ENCODE results near the gene TRMT61B. TPM values are rescaled to one million over a fixed set of nuclear protein-coding genes. Genes with fewer than 3 reads are reported as not detected.

Gene TRMT61B
- total RNA-seq, 1 experiment from 2014 or later, result 24.0 TPM

DNA sequence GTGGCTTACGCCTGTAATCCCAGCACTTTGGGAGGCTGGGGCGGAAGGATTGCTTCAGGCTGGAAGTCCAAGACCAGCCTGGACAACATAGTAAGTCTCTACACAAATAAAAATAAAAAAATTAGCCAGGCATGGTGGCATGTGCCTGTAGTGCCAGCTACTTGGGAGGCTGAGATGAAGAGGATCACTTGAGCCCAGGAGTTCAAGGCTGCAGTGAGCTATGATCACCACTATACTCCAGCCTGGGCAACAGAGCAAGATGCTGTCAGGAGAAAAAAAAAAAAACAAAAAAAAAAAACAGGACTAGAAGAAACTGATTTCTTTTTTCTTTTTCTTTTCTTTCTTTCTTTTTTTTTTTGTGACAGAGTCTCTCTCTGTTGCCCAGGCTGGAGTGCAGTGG is 45.9 kb downstream of the TRMT61B start (continued):
- TF ChIP-seq, protein P1, sequence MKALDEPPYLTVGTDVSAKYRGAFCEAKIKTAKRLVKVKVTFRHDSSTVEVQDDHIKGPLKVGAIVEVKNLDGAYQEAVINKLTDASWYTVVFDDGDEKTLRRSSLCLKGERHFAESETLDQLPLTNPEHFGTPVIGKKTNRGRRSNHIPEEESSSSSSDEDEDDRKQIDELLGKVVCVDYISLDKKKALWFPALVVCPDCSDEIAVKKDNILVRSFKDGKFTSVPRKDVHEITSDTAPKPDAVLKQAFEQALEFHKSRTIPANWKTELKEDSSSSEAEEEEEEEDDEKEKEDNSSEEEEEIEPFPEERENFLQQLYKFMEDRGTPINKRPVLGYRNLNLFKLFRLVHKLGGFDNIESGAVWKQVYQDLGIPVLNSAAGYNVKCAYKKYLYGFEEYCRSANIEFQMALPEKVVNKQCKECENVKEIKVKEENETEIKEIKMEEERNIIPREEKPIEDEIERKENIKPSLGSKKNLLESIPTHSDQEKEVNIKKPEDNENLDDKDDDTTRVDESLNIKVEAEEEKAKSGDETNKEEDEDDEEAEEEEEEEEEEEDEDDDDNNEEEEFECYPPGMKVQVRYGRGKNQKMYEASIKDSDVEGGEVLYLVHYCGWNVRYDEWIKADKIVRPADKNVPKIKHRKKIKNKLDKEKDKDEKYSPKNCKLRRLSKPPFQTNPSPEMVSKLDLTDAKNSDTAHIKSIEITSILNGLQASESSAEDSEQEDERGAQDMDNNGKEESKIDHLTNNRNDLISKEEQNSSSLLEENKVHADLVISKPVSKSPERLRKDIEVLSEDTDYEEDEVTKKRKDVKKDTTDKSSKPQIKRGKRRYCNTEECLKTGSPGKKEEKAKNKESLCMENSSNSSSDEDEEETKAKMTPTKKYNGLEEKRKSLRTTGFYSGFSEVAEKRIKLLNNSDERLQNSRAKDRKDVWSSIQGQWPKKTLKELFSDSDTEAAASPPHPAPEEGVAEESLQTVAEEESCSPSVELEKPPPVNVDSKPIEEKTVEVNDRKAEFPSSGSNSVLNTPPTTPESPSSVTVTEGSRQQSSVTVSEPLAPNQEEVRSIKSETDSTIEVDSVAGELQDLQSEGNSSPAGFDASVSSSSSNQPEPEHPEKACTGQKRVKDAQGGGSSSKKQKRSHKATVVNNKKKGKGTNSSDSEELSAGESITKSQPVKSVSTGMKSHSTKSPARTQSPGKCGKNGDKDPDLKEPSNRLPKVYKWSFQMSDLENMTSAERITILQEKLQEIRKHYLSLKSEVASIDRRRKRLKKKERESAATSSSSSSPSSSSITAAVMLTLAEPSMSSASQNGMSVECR (CRISPR knock-in tag; IDR thresholded peaks at IDR 0.05; ENCODE audit: borderline replicate concordance), result no peak
- TF ChIP-seq SMAD3 (CRISPR knock-in tag; IDR thresholded peaks at IDR 0.05; ENCODE audit: borderline replicate concordance), result no peak
- TF ChIP-seq EMX1 (CRISPR knock-in tag; IDR thresholded peaks at IDR 0.05), result no peak
- no peak for TF ChIP-seq MXD4 (CRISPR knock-in tag; IDR thresholded peaks at IDR 0.05; ENCODE audit: borderline replicate concordance)
- TF ChIP-seq, protein P2, sequence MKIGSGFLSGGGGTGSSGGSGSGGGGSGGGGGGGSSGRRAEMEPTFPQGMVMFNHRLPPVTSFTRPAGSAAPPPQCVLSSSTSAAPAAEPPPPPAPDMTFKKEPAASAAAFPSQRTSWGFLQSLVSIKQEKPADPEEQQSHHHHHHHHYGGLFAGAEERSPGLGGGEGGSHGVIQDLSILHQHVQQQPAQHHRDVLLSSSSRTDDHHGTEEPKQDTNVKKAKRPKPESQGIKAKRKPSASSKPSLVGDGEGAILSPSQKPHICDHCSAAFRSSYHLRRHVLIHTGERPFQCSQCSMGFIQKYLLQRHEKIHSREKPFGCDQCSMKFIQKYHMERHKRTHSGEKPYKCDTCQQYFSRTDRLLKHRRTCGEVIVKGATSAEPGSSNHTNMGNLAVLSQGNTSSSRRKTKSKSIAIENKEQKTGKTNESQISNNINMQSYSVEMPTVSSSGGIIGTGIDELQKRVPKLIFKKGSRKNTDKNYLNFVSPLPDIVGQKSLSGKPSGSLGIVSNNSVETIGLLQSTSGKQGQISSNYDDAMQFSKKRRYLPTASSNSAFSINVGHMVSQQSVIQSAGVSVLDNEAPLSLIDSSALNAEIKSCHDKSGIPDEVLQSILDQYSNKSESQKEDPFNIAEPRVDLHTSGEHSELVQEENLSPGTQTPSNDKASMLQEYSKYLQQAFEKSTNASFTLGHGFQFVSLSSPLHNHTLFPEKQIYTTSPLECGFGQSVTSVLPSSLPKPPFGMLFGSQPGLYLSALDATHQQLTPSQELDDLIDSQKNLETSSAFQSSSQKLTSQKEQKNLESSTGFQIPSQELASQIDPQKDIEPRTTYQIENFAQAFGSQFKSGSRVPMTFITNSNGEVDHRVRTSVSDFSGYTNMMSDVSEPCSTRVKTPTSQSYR (CRISPR knock-in tag; IDR thresholded peaks at IDR 0.05), result no peak
- TF ChIP-seq ZNF396 (CRISPR knock-in tag; IDR thresholded peaks at IDR 0.05; ENCODE audit: borderline replicate concordance), result no peak
- TF ChIP-seq, protein P3, sequence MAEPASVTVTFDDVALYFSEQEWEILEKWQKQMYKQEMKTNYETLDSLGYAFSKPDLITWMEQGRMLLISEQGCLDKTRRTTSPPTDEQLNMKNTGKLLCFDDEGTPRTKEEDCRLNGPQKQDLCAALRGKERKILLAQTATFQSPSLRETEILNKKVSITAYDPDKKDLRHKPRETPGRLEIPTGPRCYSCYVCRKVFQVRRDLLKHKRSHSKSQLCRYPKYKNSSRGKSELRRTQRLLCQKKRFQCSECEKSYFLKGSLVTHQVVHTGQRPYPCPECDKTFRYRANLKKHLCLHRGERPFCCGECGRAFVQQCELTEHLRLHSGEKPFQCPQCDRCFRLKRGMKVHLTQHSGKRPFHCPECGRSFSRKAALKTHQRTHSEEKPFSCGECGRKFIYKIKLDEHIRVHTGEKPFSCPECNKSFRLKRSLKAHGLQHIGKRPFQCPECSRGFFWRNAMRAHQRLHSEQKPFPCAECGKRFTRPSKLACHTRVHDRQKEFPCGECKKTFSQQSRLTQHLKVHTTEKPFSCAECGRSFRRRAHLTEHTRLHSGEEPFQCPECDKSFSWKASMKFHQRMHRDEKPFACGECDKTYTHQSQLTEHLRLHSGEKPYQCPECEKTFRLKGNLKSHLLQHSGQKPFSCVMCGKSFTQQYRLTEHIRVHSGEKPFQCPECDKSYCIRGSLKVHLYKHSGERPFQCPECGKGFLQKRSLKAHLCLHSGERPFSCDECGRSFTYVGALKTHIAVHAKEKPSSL (CRISPR knock-in tag; conservative IDR thresholded peaks at IDR 0.05), result no peak
- no peak for TF ChIP-seq NR2C2 (CRISPR knock-in tag; IDR thresholded peaks at IDR 0.05)
- no peak for TF ChIP-seq SMAD4 (CRISPR knock-in tag; IDR thresholded peaks at IDR 0.05)
- TF ChIP-seq, protein P4, sequence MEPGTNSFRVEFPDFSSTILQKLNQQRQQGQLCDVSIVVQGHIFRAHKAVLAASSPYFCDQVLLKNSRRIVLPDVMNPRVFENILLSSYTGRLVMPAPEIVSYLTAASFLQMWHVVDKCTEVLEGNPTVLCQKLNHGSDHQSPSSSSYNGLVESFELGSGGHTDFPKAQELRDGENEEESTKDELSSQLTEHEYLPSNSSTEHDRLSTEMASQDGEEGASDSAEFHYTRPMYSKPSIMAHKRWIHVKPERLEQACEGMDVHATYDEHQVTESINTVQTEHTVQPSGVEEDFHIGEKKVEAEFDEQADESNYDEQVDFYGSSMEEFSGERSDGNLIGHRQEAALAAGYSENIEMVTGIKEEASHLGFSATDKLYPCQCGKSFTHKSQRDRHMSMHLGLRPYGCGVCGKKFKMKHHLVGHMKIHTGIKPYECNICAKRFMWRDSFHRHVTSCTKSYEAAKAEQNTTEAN (CRISPR knock-in tag; IDR thresholded peaks at IDR 0.05), result no peak

DNA sequence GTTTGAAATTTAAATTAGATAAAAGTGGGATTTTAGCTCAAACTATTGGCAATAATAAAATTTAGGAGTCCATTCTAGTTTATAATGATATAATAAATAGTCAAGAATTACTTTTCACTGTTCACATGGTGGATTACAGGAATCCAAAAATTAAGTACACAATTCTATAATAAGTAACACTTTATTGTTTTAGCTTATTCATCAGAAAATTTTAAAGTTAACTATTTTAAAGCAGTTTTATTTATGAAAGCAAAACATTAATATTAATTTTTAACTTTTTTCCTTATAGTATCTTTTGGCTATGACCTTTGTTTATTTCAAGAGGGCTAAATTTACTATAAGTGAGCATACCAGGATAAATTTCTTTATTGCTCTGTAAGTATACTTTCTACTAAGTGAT is 48.1 kb downstream of the TRMT61B start:
- Mint-ChIP-seq H3K4me1 (no peaks in the 10 kb centered on the region), H3K27me3 (ENCODE audit: low read depth) (no peaks in the 10 kb centered on the region), H3K4me3 (no peak overlapping the region), H3K27ac (no peak overlapping the region), H3K9me3 (no peaks in the 10 kb centered on the region), H3K36me3 (no peaks in the 10 kb centered on the region)
- no peak for ATAC-seq
- TF ChIP-seq MYBL2 (CRISPR knock-in tag; IDR thresholded peaks at IDR 0.05) (no peak), RORB (CRISPR knock-in tag; IDR thresholded peaks at IDR 0.05) (no peak), CREB1 (CRISPR knock-in tag; IDR thresholded peaks at IDR 0.05) (no peak), ZNF416 (CRISPR knock-in tag; IDR thresholded peaks at IDR 0.05) (no peak), SMAD3 (CRISPR knock-in tag; IDR thresholded peaks at IDR 0.05; ENCODE audit: borderline replicate concordance) (no peak), ZNF263 (CRISPR knock-in tag; IDR thresholded peaks at IDR 0.05; ENCODE audit: low read depth) (no peak)
- TF ChIP-seq, protein P5, sequence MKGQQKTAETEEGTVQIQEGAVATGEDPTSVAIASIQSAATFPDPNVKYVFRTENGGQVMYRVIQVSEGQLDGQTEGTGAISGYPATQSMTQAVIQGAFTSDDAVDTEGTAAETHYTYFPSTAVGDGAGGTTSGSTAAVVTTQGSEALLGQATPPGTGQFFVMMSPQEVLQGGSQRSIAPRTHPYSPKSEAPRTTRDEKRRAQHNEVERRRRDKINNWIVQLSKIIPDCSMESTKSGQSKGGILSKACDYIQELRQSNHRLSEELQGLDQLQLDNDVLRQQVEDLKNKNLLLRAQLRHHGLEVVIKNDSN (CRISPR knock-in tag; IDR thresholded peaks at IDR 0.05), result no peak
- TF ChIP-seq, protein P6, sequence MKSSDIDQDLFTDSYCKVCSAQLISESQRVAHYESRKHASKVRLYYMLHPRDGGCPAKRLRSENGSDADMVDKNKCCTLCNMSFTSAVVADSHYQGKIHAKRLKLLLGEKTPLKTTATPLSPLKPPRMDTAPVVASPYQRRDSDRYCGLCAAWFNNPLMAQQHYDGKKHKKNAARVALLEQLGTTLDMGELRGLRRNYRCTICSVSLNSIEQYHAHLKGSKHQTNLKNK (CRISPR knock-in tag; IDR thresholded peaks at IDR 0.05), result no peak
- DNase-seq (ENCODE audit: low spot score), result no peak
- ChIA-PET POLR2A (no interaction called here), CTCF (no interaction called here)
